GM12892 (cell line): ENCODE data around the gene KRT76.

ENCODE experiments used
- POLR2A ChIP-seq: IDR thresholded peaks from 2 replicates; pipeline ENCODE4 v1.6.1; 2011; ENCODE audit warnings: low read depth, low read length, control low read depth
- POLR2AphosphoS5 ChIP-seq: IDR thresholded peaks from 2 replicates; pipeline ENCODE4 v1.6.1; 2011; ENCODE audit warnings: low read depth, low read length, control low read depth

- TF ChIP-seq POLR2AphosphoS5 (no peak), POLR2A (no peak)
These were observed 4.4 kb downstream of the KRT76 start for GRCh38 chr12:52772772-52773171.
